Neural progenitor cell (in vitro differentiated cells): ENCODE data around the gene OR5J2.

Experiments
- EZH2 ChIP-seq: fragments of 200-600 bp; sonication (generic); IDR thresholded peaks from 2 replicates; pipeline ENCODE4 v1.6.1; 2017; ENCODE audit warnings: antibody characterized with exemption, mild to moderate bottlenecking, moderate library complexity
- EZH2phosphoT487 ChIP-seq: fragments of 200-600 bp; sonication (generic); IDR thresholded peaks from 2 replicates; pipeline ENCODE4 v1.6.1; 2017; ENCODE audit warnings: antibody characterized with exemption
- TF ChIP-seq, protein P1 (sequence below): fragments of 200-600 bp; sonication (generic); IDR thresholded peaks from 2 replicates; pipeline ENCODE4 v1.5.1; 2017; ENCODE audit warnings: antibody characterized with exemption, mild to moderate bottlenecking

DNA sequence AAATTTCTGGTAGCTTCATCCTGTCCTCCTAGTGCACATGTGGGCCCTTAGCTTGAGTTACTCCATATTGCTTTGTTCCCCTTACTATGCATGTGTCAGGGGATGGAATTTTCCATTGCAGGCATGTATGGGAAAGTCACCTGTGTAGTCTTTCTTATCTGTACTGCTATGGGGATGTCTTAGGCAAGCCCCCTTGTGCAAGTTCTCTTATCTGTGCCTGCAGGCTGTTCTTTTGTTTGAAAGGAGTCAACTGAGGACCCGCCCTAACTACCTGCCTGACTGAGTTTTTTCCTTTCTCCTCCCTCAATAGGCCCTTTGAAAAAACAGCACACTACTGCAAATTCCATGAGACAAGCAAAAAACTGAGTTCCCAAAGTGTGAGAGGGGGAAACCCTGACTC, 25.0 kb upstream of the OR5J2 start:
- TF ChIP-seq, protein P1, sequence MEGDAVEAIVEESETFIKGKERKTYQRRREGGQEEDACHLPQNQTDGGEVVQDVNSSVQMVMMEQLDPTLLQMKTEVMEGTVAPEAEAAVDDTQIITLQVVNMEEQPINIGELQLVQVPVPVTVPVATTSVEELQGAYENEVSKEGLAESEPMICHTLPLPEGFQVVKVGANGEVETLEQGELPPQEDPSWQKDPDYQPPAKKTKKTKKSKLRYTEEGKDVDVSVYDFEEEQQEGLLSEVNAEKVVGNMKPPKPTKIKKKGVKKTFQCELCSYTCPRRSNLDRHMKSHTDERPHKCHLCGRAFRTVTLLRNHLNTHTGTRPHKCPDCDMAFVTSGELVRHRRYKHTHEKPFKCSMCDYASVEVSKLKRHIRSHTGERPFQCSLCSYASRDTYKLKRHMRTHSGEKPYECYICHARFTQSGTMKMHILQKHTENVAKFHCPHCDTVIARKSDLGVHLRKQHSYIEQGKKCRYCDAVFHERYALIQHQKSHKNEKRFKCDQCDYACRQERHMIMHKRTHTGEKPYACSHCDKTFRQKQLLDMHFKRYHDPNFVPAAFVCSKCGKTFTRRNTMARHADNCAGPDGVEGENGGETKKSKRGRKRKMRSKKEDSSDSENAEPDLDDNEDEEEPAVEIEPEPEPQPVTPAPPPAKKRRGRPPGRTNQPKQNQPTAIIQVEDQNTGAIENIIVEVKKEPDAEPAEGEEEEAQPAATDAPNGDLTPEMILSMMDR = no peak
- TF ChIP-seq EZH2phosphoT487 = no peak
- no peak for TF ChIP-seq EZH2
